Ishikawa (cell line): ENCODE measurements around the gene DEPDC5.

Experiments
- CEBPB ChIP-seq: IDR thresholded peaks from 2 replicates; pipeline ENCODE4 v1.6.1; 2012
- CREB1 ChIP-seq: IDR thresholded peaks from 2 replicates; pipeline ENCODE4 v1.6.1; 2012; ENCODE audit warnings: low read depth
- EGR1 ChIP-seq: IDR thresholded peaks from 2 replicates; pipeline ENCODE4 v1.6.1; 2012
- EP300 ChIP-seq: IDR thresholded peaks from 2 replicates; pipeline ENCODE4 v1.6.1; 2012; ENCODE audit warnings: borderline replicate concordance
- FOXM1 ChIP-seq: IDR thresholded peaks from 2 replicates; pipeline ENCODE4 v1.6.1; 2012; ENCODE audit warnings: low read depth, borderline replicate concordance
- MAX ChIP-seq: IDR thresholded peaks from 2 replicates; pipeline ENCODE4 v1.6.1; 2012
- NFIC ChIP-seq: IDR thresholded peaks from 2 replicates; pipeline ENCODE4 v1.6.1; 2012
- RAD21 ChIP-seq: IDR thresholded peaks from 2 replicates; pipeline ENCODE4 v1.6.1; 2012; ENCODE audit warnings: low read depth
- REST ChIP-seq: IDR thresholded peaks from 2 replicates; pipeline ENCODE4 v1.6.1; 2012; ENCODE audit warnings: low read depth, mild to moderate bottlenecking
- TAF1 ChIP-seq: IDR thresholded peaks from 2 replicates; pipeline ENCODE4 v1.6.1; 2012; ENCODE audit warnings: low read depth, mild to moderate bottlenecking
- TCF12 ChIP-seq: IDR thresholded peaks from 2 replicates; pipeline ENCODE4 v1.6.1; 2012; ENCODE audit warnings: low read depth
- TEAD4 ChIP-seq: IDR thresholded peaks from 2 replicates; pipeline ENCODE4 v1.6.1; 2012
- USF1 ChIP-seq: IDR thresholded peaks from 2 replicates; pipeline ENCODE4 v1.6.1; 2012
- YY1 ChIP-seq: IDR thresholded peaks from 2 replicates; pipeline ENCODE4 v1.6.1; 2012; ENCODE audit warnings: low read depth
- ZBTB7A ChIP-seq: IDR thresholded peaks from 2 replicates; pipeline ENCODE4 v1.6.1; 2012; ENCODE audit warnings: low read depth

The DEPDC5 gene

GRCh38 chr22:31733580-31734079, 20.2 kb upstream of the DEPDC5 start:
- no peak for TF ChIP-seq CREB1
- TF ChIP-seq REST, result no peak
- no peak for TF ChIP-seq MAX
- no peak for TF ChIP-seq USF1
- TF ChIP-seq TAF1, result no peak
- no peak for TF ChIP-seq TCF12
- no peak for TF ChIP-seq TEAD4
- no peak for TF ChIP-seq EGR1
- TF ChIP-seq CEBPB, result no peak

GRCh38 chr22:31734512-31734911, 19.3 kb upstream of the DEPDC5 start:
- no peak for TF ChIP-seq FOXM1
- TF ChIP-seq TEAD4, result peak; percentile 40; the same call in 1 of the 2 replicates

- TF ChIP-seq USF1, result no peak
- TF ChIP-seq NFIC, result no peak
- no peak for TF ChIP-seq RAD21
Measured at GRCh38 chr22:31736458-31736857, 17.4 kb upstream of the DEPDC5 start.

GRCh38 chr22:31737932-31738331, 15.9 kb upstream of the DEPDC5 start:
- TF ChIP-seq TAF1 (no peak), CEBPB (no peak), RAD21 (no peak), MAX (no peak), TCF12 (no peak), USF1 (no peak), TEAD4 (no peak), ZBTB7A (no peak), CREB1 (no peak), REST (no peak), EGR1 (no peak), NFIC (no peak), YY1 (no peak), FOXM1 (no peak), EP300 (no peak)

- TF ChIP-seq CEBPB, result no peak
- no peak for TF ChIP-seq TCF12
- no peak for TF ChIP-seq NFIC
- no peak for TF ChIP-seq MAX
- TF ChIP-seq EP300, result no peak
- TF ChIP-seq ZBTB7A, result no peak
Measured at GRCh38 chr22:31738566-31738965, 15.3 kb upstream of the DEPDC5 start.

- TF ChIP-seq RAD21, result no peak
- TF ChIP-seq CREB1, result no peak
- TF ChIP-seq EGR1, result no peak
Measured at GRCh38 chr22:31739795-31740201, 14.0 kb upstream of the DEPDC5 start.

GRCh38 chr22:31742115-31742514, 11.7 kb upstream of the DEPDC5 start:
- TF ChIP-seq NFIC (no peak), FOXM1 (no peak), TCF12 (no peak), EGR1 (no peak), ZBTB7A (no peak), MAX (no peak), TEAD4 (no peak), EP300 (no peak), CEBPB (no peak), YY1 (no peak), RAD21 (no peak), CREB1 (no peak), USF1 (no peak)
